Fibroblast of peridontal ligament (primary cell): Measurements from ENCODE around the gene SKAP2.

Experiments
- DNase-seq: peaks from one replicate; pipeline ENCODE4 v3.0.0-alpha.2; 2010; ENCODE audit errors: extremely low read depth

SKAP2 gene

DNA sequence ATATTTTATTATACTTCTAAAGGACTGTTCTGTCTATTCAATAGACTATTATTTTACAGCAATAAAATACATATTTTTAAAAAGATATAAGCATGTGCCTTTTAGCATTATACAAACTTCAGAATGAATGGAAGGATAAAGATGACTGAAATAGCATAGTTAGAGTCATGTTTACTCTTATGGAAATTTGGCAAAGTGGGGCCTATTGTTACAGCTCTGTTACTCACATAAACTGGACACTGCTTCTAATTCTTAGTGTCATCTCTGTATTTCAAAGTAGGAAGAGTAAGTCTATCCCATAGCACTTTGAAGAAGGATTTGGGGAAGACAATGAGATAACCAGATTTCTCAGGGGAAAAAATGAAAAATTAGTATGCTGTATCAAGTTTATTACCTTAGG lies 168.2 kb downstream of the SKAP2 start:
- no peak for DNase-seq

GRCh38 chr7:26694713-26695112 lies 169.7 kb downstream of the SKAP2 start:
- DNase-seq: no peak

GRCh38 chr7:26694141-26694540 lies 170.2 kb downstream of the SKAP2 start:
- DNase-seq: peak; percentile 18

DNA sequence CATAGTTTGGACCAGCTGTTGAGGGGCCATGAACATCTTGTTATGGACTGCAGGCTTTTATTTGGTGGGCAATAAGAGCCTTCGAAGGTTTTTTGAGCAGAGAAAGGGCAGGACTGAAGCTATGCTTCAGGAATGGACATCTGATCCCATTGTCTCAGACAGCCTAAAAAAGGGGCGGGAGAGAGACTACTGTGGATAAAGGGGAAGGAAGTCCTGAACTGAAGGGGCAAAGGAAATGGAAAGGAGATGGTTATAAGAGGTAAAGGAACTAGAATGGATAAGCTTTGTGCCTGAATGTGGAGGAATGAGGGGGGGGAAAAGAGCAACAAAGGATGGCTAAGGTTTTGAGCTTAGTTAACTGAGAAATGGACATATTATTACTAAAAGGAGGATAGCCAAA lies 172.5 kb downstream of the SKAP2 start:
- no peak for DNase-seq

- no peak for DNase-seq
Observed at GRCh38 chr7:26691406-26691805, 173.0 kb downstream of the SKAP2 start.

DNA sequence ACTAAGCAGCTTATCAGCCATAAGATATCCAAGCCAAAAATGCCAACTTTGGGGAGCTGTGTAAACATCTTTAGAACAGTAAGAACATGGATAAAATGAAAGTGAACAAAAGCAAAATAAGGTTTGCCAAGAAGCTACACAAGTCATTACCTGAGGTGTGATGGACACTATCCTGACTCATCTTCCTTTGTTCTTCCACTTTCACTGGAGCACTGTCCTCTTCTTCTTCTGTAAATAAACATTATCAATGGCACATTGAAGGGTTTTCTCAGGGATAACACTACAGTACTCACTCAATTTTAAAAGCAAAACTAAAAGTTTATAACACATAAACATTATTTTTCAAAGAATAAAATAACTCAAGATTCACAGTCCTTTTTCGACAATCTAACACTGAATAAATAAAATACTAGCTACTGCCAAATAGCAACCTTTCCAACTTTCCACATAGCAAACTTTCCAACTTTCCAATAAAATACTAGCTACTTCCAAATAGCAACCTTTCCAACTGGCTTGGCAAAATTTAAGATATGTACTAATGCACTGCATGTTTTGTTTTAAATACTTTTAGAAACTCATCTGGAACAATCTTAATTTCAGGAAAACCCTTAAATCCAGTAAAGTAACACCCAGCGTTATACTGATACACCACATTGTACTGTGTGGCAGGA lies 174.1 kb downstream of the SKAP2 start:
- DNase-seq: no peak

DNA sequence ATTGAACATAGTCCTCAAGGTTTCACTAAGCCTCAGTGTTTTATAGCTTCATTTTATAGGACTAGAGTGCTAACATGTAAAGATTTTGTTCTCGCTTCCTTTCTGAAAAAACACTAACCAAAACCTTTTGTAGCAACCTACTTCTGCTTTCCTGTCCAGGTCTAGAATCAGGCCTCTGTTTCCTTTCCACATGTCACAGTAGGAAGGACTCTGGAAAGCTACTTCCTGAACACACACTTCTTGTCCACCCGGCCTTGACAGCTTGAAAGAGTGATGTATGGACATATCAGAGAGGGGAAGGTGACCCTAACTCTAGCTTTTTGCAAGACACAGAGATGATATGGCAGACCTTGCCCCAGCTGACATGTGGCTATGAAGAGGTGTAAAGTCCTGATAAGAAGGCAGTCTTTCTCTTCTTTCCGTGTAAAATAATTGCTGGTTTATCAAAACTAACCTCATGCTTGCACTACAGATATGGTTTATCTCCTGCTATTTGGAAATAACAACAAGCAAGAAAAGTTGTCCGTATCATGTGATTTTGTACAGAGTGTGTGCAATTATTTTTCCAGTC lies 175.4 kb downstream of the SKAP2 start:
- no peak for DNase-seq

GRCh38 chr7:26688388-26688787 lies 176.0 kb downstream of the SKAP2 start:
- DNase-seq: no peak

- no peak for DNase-seq
Observed at GRCh38 chr7:26687032-26687431, 177.4 kb downstream of the SKAP2 start.

- peak; percentile 63 for DNase-seq
Observed at GRCh38 chr7:26686448-26686981, 177.9 kb downstream of the SKAP2 start.

DNA sequence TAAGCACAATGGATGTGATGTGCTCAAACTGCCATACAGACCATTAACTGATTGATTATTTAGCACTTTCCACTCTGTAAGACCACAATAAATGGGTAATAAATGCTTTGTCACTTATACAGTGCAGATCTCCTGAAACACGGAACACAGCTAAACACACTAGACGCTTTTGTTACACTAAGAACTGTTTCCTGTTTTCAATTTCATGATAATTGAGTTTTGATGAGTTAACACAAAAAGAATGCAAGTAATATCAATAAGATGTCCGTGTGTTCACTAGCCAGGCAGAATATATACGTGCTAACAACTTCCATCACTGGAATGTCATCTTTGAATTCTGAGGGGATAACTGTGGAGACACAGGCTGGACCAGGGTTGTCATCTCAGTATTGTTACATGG lies 178.8 kb downstream of the SKAP2 start:
- no peak for DNase-seq

GRCh38 chr7:26684447-26684846 lies 179.9 kb downstream of the SKAP2 start:
- DNase-seq: no peak

GRCh38 chr7:26683277-26683676 lies 181.1 kb downstream of the SKAP2 start:
- no peak for DNase-seq

DNA sequence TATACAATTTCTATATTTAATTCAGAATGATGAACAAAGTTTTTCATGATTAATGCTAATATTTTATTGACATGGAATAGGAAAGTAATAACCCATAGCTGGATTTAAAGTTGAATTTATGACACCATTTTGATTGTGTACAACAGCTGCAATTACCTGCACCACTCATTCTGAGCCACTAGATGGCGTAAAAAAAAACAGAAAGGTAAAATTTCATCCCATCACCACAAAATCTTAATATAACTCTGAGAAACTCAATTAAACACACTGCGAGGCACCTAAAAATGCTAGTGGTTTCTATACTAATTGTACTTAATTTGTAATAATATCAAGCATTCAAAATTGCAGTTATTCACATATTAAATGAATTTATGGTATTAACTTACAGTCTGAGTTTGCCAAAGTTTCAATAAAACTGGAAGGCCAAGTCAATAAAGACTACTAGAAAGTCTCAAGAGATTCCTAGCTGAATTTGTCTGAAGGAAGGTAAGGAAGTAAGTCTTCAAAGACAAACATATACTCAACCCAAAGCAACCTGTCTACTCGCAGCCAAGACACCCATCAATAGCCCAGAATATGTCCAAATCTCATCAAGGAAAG lies 182.5 kb downstream of the SKAP2 start:
- DNase-seq: peak; percentile 55

- DNase-seq: no peak
Observed at GRCh38 chr7:26680587-26680986, 183.8 kb downstream of the SKAP2 start.

GRCh38 chr7:26675143-26675887 lies 189.1 kb downstream of the SKAP2 start:
- DNase-seq: no peak

- DNase-seq: no peak
Observed at GRCh38 chr7:26673858-26674257, 190.5 kb downstream of the SKAP2 start.

DNA sequence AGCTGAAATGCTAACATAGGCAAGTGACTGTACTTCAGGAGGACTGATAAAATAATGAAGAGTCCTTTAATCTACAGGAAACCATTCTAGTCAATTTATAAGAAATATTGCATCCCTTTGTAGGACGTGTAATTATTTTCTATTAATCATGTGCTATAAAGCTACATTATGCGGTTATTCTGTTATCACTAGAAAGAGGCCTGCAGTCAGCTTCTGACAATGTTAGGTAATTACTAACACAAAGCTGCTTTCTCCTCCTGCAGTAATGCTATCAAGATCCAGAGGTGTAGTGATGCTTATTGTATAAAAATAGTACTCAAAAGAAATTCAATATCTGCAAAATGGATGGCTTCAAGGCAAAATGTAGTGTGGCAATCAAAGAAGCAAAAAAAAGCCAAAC lies 191.1 kb downstream of the SKAP2 start:
- no peak for DNase-seq

- DNase-seq: no peak
Observed at GRCh38 chr7:26670841-26671240, 193.5 kb downstream of the SKAP2 start.

DNA sequence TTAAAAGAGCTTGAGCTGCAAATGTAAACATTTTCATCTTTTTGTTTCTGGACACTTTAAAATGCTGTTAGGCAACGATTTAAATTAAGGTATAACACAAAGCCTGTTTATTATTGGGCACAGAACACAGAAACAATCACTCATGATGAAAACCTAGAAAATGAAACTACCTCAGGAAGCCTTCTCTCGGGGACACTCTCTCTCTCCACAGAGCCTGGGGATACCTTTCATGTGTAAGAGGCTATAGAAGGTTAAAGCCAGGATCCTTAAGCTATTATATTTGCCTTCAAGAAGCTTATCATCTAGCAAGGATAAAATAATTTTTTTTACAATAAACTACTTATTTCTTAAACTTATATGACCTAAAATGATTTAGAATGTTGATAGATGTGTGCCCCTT lies 194.1 kb downstream of the SKAP2 start:
- no peak for DNase-seq

GRCh38 chr7:26668821-26669220 lies 195.6 kb downstream of the SKAP2 start:
- DNase-seq: no peak

DNA sequence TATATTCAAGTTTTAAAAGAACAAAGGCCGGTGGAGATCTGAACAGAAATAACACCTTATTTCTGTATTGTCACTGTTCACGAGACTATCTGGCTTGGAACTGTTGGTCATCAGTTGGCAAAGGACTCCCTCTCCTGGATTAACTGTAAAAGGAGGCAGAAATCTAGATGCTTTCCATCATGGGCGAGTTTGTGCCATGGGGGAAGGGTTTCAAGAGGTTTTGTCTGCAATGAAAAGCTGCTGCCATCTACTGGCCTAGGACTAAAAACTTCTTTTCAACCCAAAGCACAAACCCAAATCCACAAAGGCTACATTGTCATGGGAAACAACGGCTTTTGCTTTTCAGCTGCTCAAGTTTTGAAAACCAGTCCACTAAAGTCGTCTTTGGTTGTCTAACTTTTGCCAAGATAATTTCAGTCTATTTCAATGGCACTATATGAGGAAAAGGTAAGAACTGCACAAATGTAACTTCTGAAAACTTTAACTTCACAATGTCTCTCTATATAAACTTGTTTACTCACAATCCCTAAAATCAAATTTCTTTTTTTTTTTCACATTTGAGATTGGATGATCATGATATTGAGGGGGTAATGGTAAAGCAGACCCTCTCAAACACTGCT lies 196.8 kb downstream of the SKAP2 start:
- DNase-seq: peak; percentile 93
